HG03442 (cell line): ENCODE data around the gene CCDC134.
"Not testable (repeated sequence)": the region's sequence is repeated elsewhere in the genome, so short reads cannot be mapped to it uniquely, and the experiment has no call there.

Source experiments
- ATAC-seq: cut with Tn5 transposase; IDR thresholded peaks from one replicate; pipeline ENCODE4 v1.9.1; 2021; ENCODE audit warnings: mild to moderate bottlenecking, moderate library complexity; ENCODE audit not compliant: unreplicated experiment

The CCDC134 gene

DNA sequence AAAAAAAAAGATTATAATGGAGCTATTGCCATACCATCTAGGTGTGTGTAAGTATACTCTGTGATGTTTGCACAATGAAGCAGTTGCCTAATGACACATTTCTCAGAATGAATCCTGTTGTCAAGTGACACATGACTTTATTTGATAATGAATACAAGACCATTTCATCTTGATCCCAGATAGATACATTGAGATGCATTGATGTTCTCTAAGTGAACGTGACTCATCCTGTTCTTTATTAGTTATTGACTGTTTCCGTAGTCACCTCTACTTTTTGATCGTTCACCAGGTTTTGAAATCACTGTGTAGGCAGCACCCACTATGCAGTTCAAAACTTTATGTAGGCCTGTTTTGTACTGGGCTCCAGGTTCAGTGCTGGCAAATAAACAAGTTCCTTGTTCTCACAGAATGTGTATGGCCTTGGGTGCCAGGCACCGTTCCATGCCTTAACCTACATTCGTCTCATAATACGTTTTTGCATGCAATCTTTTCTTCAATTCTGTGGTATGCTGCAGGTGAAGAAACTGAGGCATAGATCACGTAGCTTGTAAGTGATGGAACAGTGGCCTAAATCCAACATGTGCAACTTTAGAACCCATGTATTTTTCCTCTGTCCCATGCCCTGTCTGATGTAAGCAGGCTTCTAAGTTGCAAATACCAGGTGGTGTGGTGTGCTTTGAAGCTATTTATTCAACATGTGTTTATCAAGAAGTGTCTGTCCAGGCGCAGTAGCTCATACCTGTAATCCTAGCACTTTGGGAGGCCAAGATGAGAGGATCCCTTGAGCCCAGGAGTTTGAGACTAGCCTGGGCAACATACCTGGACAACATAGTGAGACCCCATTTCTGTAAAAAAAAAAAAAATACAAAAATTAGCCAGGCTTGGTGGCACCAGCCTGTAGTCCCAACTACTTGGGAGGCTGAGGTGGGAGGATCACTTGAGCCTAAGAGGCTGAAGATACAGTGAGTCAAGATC lies 42.8 kb downstream of the CCDC134 start:
- no peak for ATAC-seq

DNA sequence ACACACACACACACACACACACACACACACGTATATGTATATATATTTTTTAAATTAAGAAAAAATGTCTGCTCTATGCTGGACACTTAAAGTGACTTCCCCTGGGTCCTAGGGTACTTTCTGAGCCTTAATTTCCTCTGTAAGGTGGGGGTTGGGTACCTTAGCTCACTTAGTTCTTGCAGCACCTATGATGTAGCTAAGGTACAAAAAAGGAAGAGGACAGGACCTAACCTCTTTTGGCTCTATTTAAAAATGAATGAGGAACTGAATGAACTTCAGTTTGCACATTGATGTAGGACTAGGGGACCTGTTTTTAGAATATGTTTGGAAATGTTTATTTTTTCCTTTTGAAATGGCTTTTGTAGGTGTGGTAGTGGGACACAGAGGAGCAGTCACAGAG lies 43.6 kb downstream of the CCDC134 start:
- ATAC-seq: no peak

DNA sequence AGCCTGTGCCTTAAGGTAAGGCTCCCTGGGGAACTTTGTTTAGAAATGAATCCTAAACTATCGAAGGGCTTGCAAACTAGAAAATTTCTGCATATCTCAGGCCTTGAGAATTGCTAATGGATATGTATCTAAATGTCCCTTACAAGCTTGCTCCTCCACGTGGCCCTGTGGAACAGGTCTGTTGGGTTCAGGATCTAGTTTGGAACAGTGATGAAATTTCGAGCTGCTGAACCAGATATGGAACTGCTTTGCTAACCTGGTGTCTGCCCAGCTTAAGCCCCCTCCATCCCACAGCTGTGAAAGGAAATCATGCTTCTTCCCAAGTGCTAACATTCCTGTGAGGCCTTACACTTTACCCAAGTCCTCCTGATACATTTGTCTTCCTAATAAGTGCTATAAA lies 44.0 kb downstream of the CCDC134 start:
- ATAC-seq: no peak

DNA sequence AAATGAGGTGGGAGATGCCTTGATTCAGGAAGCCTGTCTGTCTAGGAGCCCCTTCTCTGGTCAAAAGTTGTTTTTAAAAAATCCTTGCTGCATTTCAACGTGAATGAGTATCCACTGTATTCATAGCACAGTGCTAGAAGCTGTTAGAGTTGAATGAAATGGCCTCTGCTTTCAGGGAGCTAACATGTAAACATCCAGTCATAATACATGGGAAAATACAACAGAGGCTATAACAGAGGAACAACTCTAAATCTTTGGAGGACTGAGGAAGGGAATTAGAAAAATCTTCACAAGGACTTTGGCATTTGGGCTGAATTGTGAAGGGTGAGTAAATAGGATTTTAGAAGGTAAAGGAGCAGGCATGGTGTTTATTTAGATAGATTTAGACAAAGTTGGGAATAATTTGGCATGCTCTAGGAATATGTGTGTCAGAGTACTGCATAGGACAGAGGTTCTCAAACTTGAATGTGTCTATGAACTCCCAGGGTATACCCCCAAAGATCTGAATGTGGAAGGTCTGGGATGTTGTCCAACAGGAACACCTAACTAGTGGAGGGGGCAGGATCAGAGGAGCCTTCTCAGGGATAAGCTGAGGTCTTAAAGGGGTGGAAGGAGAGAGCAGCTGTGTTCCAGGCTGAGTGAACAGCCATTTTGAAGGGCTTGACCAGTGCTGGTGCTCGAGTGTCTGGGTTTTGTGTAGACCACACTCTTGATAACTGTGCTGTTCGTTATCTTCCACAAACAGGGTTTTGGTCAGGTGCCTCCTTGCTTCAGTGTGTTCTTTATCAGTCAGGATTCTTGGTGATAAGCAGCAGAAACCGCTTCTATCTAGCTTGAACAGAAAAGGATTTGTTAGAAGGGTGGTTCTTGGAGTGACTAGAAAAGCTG lies 45.1 kb downstream of the CCDC134 start:
- no peak for ATAC-seq

DNA sequence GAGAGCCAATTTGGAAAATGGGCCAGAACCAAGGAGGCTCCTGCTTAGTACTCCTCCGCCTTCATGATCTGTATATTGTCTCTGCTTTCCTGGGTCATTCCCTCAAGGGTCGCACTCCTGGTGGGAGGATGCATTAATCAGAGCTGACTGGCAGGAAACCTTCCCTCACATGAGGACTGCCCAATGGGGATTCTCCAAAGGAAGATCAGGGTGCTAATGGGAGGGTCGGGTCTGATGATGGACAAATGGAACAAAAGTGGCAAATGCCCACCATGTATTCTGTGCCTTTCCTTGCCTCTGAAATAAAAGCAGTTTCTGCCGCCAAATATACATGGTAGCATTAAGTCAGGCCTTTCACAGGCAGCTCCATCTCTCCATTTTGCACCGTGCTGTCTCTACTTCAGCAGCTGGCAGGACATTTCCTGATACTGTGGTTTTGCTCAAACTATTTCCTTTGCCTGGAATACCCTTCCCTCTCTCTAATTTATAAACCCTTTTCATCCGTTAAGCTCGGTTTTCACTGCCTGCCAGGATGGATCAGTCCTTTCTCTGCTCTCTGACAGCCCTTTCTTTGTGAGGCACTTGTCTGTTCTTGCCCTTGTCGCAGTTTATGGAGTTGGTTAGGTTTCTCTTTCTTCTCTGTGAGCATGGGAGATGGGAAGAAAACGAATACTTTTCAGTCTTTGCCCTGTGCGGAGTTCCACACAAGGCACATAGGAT lies 45.9 kb downstream of the CCDC134 start:
- ATAC-seq: no peak

DNA sequence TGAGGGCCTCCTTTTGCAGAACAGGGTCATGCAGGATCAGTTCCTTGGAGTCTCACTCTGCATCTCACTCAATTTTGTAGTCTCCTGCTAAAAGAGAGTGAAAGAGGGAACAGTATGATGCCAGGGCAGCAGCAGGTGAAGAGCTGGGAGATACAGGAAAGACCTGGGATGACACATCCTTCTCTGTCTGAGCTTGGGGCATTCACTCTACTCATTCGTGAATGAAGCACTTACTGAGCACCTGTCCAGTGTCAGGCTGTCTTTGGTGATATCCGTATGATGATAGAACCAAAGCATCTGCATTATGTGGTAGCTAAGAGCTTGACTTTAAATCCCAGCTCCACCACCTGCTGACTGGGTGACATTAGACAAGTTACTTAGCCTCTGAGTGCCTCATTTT lies 46.8 kb downstream of the CCDC134 start:
- no peak for ATAC-seq

DNA sequence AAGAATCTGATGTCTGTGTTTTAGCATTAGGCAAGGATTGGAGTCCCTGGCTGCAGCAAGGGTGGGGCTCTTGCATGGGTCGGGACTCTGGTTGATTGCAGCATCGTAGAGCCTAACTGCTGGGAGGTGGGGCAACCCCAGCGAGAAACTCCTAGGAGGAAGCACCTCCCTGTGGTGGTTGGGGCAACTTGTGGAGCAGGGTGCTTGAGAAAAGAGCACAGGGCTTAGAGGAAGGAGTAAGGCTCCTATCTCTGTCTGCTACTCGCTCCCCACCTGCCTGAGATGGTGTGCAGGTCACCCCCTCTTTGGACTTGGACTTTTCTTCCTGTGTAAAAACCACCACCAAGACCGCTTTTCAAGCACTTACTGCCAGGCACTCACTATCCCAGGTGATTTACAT lies 48.0 kb downstream of the CCDC134 start:
- no peak for ATAC-seq

DNA sequence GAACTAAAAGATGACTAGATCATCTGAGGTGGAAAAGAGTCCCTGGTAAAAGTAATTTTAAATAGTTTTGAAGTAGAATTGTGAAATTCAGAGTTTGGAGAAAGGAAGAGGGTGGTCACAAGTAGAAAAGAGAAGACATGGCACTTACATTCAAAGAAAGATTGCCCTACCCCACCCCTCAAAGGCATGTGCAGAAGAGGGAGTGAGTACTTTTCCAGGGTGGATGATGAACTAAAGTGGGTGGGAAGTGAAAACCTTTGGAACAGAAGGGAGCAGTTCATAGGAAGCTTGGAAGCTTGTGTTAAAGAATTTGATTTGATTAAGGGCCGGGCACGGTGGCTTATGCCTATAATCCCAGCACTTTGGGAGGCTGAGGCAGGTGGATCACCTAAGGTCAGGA lies 56.0 kb downstream of the CCDC134 start:
- no peak for ATAC-seq

DNA sequence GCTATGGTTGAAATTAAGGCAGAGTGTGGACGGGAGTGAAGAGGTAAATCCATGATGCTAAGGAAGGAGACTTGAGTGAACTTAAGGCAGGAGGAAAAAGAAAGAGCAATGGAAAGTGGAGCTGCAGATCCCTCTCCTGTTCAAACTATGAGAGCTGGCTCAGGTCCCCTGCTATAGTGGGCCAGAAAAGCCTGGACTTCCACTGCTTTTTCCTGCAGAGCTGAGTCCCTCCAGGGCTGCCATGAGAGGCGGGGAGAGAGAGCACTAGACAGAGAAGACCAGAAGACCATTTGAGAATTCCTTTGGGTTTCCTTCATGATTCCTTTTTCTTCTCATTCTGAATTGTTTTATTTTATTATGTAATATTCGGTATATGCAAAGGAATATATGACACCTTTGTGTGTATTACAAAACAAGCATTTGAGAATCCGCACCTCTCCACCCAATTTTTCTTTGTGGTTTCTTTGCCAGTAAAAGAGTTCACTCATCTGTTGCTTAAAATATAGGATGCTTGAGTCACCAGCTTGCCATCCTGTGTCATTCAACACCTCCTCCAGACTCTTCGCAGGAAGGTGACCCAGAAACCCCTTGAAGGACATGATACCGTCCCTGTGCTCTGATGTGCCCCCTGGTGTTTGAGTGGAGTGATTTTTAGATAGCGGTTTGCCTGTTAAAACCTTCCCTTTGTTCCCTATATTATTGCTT lies 56.8 kb downstream of the CCDC134 start:
- ATAC-seq: no peak

DNA sequence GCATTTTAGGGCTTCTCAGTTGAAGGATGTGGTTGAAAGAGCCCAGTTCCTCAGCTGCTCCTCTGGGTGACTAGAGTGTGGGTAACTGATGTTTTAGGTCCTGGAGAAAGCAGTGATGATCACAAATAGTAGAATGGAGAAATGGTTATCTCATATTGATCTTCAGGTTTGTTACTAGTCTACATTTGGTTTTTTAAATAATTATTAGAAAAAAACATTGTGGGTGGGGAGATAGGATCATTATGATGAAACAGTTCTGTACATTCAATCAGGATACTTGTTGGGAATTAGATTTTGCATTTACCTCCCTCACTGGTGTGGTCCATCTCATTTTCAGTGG lies 57.4 kb downstream of the CCDC134 start:
- ATAC-seq: no peak

DNA sequence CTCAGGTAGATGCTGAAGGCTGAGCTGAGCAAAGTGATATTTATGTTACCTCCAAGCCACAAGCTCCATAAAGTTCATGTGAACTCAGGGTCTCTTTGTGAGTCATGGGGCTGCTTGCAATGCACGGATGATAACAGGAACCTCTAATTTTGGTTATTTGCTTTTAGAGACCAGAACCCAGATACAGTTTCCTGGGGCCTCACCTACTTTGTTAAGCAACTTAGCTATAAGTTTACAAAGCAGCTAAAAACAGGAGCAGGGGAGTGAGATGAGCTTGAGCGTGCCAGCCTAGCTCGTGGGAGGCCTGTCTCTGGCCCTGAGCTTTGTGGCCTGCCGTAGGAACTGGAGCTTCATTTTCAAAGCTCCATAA lies 61.7 kb downstream of the CCDC134 start:
- ATAC-seq: peak; percentile 45

DNA sequence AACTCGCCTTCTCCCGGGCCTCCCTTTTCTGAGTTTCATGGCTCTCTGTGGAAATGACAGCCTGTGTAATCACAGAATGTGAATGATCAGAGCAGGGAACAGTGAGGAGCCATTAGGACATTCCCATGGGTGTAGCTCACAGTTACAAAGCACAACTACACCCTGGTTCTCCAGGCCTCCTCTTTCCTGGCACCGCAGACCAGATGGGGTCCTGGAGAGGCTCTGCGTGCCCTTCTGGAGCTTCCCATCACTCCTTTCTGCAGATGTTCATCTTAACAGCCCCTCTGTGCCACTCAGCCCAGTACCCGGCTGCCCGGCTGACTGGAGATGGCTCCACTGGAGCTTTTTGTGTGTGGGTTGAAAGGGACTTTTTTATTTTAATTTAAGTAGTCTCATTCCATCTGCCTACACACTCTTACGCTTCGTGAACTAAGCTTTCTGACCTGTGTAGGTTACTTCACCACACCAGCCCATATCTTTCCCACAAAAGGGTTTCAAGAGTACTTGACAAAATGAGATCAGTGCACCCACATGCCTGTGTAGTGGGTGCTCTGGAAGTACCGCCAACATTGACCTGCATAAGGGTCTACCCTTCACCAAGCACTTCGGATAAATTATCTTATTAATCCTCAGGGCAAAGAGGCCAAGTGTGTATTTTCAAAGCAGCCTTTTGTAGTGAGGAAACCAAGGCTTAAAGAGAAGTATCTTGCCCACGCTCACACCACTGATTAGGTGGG lies 62.2 kb downstream of the CCDC134 start:
- peak; percentile 54 for ATAC-seq

DNA sequence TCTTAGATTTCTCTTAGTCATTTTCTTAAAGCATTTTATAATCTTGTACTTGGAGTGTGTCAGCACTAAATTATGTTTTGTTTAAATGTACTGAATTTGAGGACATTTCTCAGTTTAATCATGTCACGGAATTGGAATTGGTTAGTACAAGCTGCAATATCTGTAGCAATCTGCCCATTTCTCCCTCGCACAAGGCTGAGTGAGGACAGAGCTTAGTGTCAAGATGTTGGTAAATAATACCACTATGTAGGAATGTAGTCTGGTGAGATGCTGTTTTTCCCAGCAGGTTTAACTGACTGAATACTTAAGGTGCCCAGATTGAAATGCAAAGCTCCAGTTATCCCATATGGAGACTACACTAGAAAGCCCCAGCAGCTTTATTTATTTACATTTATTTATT lies 63.0 kb downstream of the CCDC134 start:
- no peak for ATAC-seq

DNA sequence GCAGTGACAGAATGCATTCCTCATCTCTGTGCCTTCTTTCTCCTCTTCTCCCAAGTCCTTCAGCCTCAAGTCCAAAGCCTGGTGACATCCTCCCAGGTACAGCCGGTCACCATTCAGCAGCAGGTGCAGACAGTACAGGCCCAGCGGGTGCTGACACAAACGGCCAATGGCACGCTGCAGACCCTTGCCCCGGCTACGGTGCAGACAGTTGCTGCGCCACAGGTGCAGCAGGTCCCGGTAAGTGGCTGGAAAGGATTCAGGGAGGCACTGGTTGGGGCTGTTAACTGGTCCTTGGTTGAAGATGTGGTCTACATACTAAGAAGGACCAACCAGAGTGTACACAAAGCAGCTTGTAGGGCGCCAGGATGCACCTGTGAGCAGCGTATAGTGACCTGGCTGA lies 68.1 kb downstream of the CCDC134 start:
- no peak for ATAC-seq

DNA sequence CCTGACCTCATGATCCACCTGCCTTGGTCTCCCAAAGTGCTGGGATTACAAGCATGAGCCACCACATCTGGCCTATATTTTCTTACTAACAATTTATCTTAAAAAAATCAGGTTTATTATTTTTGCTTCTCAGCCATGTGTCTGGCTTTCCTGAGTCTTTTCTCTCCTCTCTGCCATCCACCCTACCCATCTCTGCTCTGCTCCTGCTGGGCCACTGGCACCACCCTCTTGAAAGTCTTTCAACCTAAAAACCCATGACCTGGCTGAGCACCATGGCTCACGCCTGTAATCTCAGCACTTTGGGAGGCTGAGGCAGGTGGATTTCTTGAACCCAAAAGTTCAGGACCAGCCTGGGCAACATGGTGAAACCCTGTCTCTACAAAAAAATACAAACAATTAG lies 69.6 kb downstream of the CCDC134 start:
- ATAC-seq: not testable (repeated sequence)

DNA sequence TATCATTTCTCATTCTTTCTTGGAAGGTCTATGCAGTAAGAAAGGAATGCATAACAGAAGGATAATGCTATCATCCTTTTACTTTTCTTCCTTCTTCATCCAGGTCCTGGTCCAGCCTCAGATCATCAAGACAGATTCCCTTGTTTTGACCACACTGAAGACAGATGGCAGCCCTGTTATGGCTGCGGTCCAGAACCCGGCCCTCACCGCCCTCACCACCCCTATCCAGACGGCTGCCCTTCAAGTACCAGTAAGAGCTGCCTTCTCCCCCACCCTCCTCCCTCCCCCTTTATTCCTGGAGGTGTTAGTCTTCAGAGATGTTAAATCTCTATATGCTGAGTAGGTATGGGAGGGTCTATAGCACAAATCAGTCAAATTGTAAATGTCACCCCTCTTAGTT lies 70.3 kb downstream of the CCDC134 start:
- no peak for ATAC-seq

DNA sequence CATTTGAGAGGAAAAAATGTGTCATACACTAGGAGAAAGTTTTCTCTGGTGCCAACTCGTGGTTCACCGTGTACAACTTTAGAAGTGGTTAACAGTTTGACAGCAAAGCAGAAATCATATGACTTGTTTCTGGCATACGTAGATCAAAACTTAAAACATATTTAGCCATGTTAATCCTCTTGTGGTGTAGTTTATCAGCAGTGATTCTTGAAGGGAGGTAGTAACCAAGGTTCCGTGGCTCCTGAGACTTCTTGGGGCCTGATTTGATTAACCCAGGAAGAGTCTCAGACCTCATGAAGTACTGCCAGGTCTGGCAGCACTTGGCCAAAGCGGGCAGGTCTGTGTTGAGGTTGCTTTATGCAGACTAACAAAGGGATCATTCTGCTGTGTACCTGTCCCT lies 72.9 kb downstream of the CCDC134 start:
- no peak for ATAC-seq

DNA sequence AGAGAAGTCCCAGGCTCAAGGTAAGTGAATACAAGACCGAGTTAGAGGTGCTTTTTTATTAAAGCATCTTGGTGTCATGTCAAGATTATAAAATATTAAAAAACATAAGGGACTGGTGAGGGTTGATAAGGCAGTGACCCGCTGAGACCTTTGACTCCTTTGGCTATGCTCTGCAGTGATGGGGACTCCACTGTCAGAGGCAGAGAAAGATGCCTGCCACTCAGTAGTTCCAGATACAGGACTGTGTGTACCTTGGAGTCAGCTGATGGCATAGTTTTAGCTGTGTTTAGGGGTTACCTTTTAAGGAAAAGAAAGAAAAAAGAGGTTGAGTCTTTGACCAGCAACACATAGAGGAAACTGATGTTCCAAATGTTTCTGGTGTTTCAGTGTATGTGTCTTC lies 73.6 kb downstream of the CCDC134 start:
- ATAC-seq: no peak

DNA sequence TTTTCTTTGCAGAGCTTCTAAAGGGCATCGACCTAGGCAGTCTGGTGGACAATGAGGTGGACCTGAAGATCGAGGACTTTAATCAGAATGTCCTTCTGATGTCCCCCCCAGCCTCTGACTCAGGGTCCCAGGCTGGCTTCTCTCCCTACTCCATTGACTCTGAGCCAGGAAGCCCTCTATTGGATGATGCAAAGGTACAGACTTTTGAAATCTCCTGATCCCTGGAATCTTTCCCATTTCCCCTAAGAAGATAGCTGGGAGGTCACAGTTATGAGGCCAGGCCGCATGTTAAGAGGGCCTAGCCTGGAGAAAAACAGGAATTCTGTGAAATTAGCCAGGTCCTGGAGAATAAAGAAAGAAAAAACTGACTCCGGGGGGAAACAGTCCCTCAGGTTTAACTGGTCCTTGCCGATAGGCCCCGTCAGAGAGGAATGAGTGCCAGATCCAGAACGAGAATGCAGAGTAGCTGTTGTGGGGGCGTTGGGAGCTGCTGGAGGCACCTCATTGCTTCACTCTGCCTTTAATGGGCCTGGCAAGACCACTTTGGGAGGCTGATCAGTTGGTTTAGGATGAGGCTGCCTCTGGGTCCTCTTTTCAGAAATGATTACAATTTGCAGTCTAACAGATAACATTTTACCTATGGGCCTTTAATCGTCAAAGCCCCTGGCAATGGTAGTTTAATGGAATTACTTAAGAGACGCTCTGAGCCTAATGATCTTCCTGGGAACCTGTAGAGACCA lies 75.2 kb downstream of the CCDC134 start:
- ATAC-seq: no peak
